ENCODE data around the gene VSTM2B.

Gene VSTM2B

GRCh38 chr19:29491995-29492577 lies 33.7 kb upstream of the VSTM2B start:
- Histone ChIP-seq H3K9ac (no peak overlapping the region), H3K27ac (no peak overlapping the region), H3K4me3 (no peak overlapping the region), H3K4me2 (no peak overlapping the region), H3K9me3 (replicated peaks in 1 of 11) (peaks cover 0 to 8% (median 0%) of the 10 kb centered on the region in 11 experiments; a peak in 5 of 22 replicates), H3K4me1 (peaks cover 0 to 17% (median 16%) of the 10 kb centered on the region in 10 experiments; a peak in 16 of 20 replicates), H4K20me1 (no peaks in the 10 kb centered on the region), H3K36me3 (no peaks in the 10 kb centered on the region), H3K27me3 (no peaks in the 10 kb centered on the region)
- TF ChIP-seq Cebpa-rat (IDR thresholded peaks at IDR 0.05): no peak

- Histone ChIP-seq H3K27ac (no peak overlapping the region), H3K4me3 (no peak overlapping the region), H3K9me3 (replicated peaks in 1 of 11) (peaks cover 0 to 8% (median 0%) of the 10 kb centered on the region in 11 experiments; a peak in 2 of 22 replicates), H3K4me1 (peaks cover 0 to 10% (median 9%) of the 10 kb centered on the region in 10 experiments; a peak in 15 of 20 replicates), H3K27me3 (no peaks in the 10 kb centered on the region), H4K20me1 (no peaks in the 10 kb centered on the region), H3K36me3 (no peaks in the 10 kb centered on the region), H3K9ac (no peak overlapping the region), H3K4me2 (no peak overlapping the region)
- TF ChIP-seq Cebpa-rat (IDR thresholded peaks at IDR 0.05): no peak
Measured at GRCh38 chr19:29492769-29493168, 33.0 kb upstream of the VSTM2B start.

- no peak for TF ChIP-seq Cebpa-rat (IDR thresholded peaks at IDR 0.05)
- no peaks in the 10 kb centered on the region for H3K27me3 ChIP-seq
- no peaks in the 10 kb centered on the region for H3K4me1 ChIP-seq
- H3K36me3 ChIP-seq: no peaks in the 10 kb centered on the region
- H3K4me2 ChIP-seq: no peak overlapping the region
- H3K4me3 ChIP-seq: no peak overlapping the region
- no peaks in the 10 kb centered on the region for H4K20me1 ChIP-seq
- H3K27ac ChIP-seq: no peak overlapping the region
- peaks cover 0 to 8% (median 0%) of the 10 kb centered on the region in 11 experiments; a peak in 2 of 22 replicates for H3K9me3 ChIP-seq (replicated peaks in 1 of 11)
- no peak overlapping the region for H3K9ac ChIP-seq
Measured at GRCh38 chr19:29495091-29495490, 30.7 kb upstream of the VSTM2B start.

- no peak for TF ChIP-seq Cebpa-rat (IDR thresholded peaks at IDR 0.05)
- H3K36me3 ChIP-seq: no peaks in the 10 kb centered on the region
- no peaks in the 10 kb centered on the region for H3K27me3 ChIP-seq
- no peak overlapping the region for H3K4me3 ChIP-seq
- H3K9ac ChIP-seq: no peak overlapping the region
- peaks cover 0 to 8% (median 0%) of the 10 kb centered on the region in 11 experiments; a peak in 2 of 22 replicates for H3K9me3 ChIP-seq (replicated peaks in 1 of 11)
- H4K20me1 ChIP-seq: no peaks in the 10 kb centered on the region
- H3K4me2 ChIP-seq: no peak overlapping the region
- no peaks in the 10 kb centered on the region for H3K4me1 ChIP-seq
- no peak overlapping the region for H3K27ac ChIP-seq
Measured at GRCh38 chr19:29495901-29496441, 29.8 kb upstream of the VSTM2B start.

- no peak overlapping the region for H3K4me2 ChIP-seq
- no peak overlapping the region for H3K9ac ChIP-seq
- H3K27ac ChIP-seq: no peak overlapping the region
- H3K27me3 ChIP-seq: no peaks in the 10 kb centered on the region
- H3K4me1 ChIP-seq: no peaks in the 10 kb centered on the region
- no peak overlapping the region for H3K4me3 ChIP-seq
- H4K20me1 ChIP-seq: no peaks in the 10 kb centered on the region
- peaks cover 0 to 8% (median 0%) of the 10 kb centered on the region in 11 experiments; a peak in 2 of 22 replicates for H3K9me3 ChIP-seq (replicated peaks in 1 of 11)
- TF ChIP-seq Cebpa-rat (IDR thresholded peaks at IDR 0.05): no peak
- H3K36me3 ChIP-seq: no peaks in the 10 kb centered on the region
Measured at GRCh38 chr19:29497241-29497640, 28.6 kb upstream of the VSTM2B start.

- H3K27ac ChIP-seq: no peak overlapping the region
- H3K9ac ChIP-seq: no peak overlapping the region
- H3K36me3 ChIP-seq: no peaks in the 10 kb centered on the region
- no peak overlapping the region for H3K4me3 ChIP-seq
- peaks cover 0 to 8% (median 0%) of the 10 kb centered on the region in 11 experiments; a peak in 2 of 22 replicates for H3K9me3 ChIP-seq (replicated peaks in 1 of 11)
- H3K4me2 ChIP-seq: no peak overlapping the region
- TF ChIP-seq Cebpa-rat (IDR thresholded peaks at IDR 0.05): no peak
- H3K4me1 ChIP-seq: no peaks in the 10 kb centered on the region
- no peaks in the 10 kb centered on the region for H4K20me1 ChIP-seq
- no peaks in the 10 kb centered on the region for H3K27me3 ChIP-seq
Measured at GRCh38 chr19:29497686-29498436, 27.9 kb upstream of the VSTM2B start.

- no peak overlapping the region for H3K9ac ChIP-seq
- H3K4me1 ChIP-seq: no peaks in the 10 kb centered on the region
- H4K20me1 ChIP-seq: no peaks in the 10 kb centered on the region
- H3K27me3 ChIP-seq: no peaks in the 10 kb centered on the region
- peaks cover 0 to 8% (median 0%) of the 10 kb centered on the region in 11 experiments; a peak in 2 of 22 replicates for H3K9me3 ChIP-seq (replicated peaks in 1 of 11)
- no peak for TF ChIP-seq Cebpa-rat (IDR thresholded peaks at IDR 0.05)
- no peak overlapping the region for H3K27ac ChIP-seq
- no peaks in the 10 kb centered on the region for H3K36me3 ChIP-seq
- no peak overlapping the region for H3K4me2 ChIP-seq
- H3K4me3 ChIP-seq: no peak overlapping the region
Measured at GRCh38 chr19:29499261-29499920, 26.4 kb upstream of the VSTM2B start.

- H3K4me1 ChIP-seq: no peaks in the 10 kb centered on the region
- H3K4me2 ChIP-seq: no peak overlapping the region
- H3K36me3 ChIP-seq: no peaks in the 10 kb centered on the region
- no peak for TF ChIP-seq Cebpa-rat (IDR thresholded peaks at IDR 0.05)
- H3K9ac ChIP-seq: no peak overlapping the region
- no peaks in the 10 kb centered on the region for H3K27me3 ChIP-seq
- no peak overlapping the region for H3K27ac ChIP-seq
- 0 out of 22 replicates have a peak, but pooled peaks cover 0 to 8% (median 0%) of the 10 kb centered on the region in 11 experiments for H3K9me3 ChIP-seq (replicated peaks in 1 of 11)
- no peak overlapping the region for H3K4me3 ChIP-seq
- no peaks in the 10 kb centered on the region for H4K20me1 ChIP-seq
Measured at GRCh38 chr19:29499921-29500590, 25.7 kb upstream of the VSTM2B start.
